GM19467 (cell line): Measurements from ENCODE around the gene ARSG.

Experiments
- ATAC-seq: cut with Tn5 transposase; IDR thresholded peaks from one replicate; pipeline ENCODE4 v1.9.1; 2021; ENCODE audit warnings: mild to moderate bottlenecking, moderate library complexity; ENCODE audit not compliant: unreplicated experiment

ARSG gene

DNA sequence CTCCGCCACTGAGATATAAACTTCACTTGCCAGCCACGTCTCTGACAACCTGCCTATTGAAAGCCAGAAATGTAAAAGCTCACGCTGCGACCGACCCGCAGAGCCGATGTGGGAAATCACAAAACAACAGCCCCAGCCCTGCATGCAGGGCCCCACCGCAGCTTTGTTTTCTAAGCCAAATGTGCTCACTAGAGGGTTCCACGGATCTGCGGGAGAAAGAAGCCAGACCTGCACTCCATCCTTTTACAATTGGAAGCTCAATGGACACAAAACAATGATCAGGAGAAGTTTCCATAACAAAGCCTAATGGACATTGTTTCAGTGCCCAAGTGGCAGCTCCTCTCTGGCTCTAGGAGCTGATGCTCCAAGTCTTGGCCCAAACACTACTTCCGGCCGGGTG, 132.9 kb downstream of the ARSG start:
- no peak for ATAC-seq

DNA sequence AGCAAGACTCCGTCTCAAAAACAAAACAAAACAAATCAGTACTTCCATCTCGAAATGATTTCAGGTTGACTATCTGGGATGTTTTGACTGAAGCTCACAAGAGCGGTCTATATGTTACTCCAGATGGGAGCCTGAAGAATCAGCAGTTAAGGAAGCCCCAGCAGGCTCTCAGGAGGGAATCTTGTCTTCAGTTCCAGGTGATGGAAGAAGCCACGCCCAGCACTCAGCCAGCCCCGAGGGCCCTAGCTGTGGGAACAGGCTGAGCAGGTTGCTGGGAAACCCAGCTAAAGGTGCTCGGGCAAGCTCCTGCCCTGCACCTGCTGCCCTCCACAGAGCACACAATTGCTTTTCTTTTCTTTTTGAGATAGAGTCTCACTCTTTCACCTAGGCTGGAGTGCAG, 133.6 kb downstream of the ARSG start:
- no peak for ATAC-seq

DNA sequence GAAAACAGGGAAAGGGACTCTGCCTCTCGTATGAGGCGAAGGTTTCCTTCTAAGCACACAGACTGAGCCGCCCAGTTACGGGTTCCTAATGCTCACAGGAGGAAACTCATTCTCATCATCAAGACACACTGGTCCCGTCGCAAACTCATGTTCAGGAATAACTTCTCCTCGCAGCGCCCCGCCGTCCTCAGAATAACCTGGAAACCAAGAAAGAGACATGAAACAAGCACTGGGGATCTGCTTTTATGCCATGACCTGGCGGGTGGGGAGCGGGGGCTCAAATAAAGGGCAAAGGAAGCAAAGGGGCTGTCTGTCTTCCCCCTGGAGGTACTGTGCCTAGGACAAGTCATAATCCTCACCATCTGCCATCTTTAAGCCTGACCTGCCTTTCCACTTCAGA, 134.7 kb downstream of the ARSG start:
- no peak for ATAC-seq

DNA sequence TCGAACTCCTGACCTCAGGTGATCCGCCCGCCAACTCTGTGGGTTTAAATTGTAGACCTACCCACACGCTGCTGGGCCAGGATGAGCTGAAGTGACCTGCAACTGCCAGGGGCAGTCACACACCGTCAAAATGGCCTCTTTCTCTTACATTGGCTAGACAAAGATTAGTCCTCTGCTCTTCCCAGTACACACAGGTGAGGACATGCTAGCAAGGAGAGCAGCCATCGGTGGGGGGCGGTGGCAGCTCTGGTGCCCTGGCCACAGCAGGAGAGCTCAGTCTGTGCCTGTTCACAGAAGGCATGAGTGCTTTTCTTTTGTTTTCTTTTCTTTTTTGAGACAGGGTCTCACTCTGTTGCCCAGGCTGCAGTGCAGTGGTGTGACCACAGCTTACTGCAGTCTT, 136.3 kb downstream of the ARSG start:
- no peak for ATAC-seq

DNA sequence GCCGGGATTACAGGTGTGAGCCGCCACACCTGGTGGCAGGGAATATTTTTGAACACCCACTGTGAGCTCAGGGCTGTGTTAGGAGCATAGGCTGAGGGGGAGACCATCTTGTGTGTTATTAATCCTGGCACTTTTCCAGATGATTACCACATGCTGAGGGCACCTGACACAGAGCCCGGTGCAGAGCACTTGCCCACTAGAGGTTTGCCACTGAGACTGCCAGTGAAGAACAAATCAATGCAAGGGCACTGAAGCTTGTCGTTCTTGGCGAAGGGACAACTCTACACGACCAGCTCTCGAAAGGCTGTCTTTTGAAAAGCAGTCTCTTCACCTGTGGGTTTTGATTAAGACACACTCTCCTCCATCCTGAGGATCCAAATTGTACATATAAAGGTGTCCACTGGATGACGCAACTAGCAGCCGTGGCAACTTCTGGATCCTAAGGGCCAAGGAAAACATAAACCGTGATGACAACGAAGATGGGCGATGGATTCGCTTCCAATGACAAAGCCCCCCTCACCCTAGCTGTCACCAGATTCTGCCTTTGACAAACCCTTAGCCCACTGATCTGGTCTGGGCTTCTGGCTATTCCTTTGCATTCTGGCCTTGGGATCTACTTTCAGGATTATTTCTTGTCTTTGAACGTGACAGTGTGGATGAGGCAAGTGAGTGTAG, 137.3 kb downstream of the ARSG start:
- ATAC-seq: no peak

DNA sequence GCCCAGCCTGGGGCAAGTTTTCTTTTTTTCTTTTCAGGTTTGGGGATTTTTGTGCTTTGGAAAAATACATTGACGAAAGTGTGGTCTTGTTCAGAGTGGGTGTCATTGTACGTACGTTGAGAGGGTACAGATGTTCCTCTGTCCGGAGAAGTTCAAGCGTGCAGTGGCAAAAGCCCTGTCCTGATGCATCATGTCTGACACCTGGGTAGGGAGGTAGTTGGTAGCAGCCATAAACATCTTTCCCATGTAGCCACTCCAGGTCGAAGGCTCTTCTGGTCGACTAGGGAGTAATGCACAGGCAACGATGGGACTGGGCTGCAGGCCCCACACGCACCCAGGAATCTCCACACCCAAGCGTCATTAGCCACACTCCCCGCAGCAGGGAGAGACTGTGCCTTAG, 138.6 kb downstream of the ARSG start:
- no peak for ATAC-seq

DNA sequence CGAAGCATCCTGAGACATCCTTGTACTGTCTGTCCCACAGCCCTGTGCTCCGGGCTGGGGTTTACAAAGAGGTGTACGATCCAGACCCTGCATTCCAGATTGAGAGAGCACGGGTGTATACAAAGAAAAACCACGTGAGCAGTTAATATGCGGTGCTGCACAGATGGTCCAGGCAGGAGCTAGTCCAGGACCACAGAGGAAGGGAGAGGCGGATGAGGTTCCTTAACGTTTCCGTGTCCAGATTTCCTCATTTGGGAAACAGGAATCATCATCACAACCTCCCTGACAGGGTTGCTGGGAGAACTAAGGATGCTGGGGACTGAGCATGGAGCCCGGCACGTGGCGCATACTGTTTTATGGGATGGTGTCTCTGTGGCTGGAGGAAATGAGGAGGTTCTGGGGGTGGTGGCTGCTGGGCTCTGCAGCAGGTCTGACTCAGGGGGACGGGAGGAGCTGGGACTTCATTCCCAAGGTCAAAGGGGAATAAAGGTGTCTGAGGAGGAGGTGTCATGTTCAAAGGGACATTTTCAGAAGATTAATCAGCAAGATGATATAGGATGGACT, 139.8 kb downstream of the ARSG start:
- ATAC-seq: no peak

DNA sequence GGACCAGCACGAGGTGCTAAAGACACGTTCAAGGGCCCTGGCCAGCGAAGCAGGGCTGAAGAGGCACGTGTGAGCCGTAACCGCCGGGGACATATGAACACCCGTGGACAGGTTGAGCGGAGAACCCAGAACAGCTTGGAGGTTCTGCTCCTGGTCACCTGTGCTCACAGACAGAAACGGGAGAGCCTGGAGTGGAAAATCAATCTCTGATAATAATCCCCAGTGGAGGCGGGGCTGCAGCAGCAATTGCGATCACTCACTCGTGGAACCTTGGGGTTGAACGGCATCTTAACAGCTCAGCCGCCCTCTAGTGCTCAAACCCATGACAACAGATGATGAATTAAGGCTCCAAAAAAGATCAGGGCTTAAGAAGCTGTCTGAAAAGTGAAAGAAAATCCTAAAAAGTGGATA, 140.4 kb downstream of the ARSG start:
- ATAC-seq: no peak

DNA sequence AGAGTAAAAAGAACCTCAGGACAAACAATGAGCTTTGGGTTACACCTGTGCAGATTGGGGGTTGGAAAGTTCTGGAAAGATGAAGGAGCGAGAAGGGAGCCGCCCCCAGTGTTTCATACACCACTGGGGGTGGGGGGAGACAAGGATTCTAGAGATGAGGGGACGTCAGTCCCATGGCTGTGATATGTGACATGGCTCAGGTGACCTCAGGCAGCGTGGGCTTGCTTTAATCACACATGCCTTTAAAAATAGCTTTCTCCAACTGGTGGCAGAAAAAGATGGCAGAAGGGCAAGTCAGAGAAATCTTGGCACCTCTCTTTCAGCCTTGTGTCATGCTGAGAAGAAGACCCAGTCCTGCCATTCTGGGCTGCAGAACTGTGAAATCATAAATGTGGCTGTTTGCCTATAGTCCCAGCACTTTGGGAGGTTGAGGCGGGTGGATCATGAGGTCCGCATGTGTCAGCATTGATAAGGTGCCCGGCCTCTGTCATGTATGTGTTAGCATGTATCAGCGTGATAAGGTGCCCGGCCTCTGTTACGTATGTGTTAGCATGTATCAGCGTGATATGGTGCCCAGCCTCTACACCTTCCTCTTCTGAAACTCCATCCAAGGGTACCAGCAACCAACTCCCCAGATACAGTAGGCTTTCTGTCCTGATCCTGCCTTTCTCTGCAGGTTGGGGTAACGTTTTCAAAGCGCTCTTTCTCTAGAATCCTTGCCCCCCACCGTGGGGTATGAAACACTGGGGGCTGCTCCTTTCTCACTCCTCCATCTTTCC, 141.0 kb downstream of the ARSG start:
- ATAC-seq: no peak

DNA sequence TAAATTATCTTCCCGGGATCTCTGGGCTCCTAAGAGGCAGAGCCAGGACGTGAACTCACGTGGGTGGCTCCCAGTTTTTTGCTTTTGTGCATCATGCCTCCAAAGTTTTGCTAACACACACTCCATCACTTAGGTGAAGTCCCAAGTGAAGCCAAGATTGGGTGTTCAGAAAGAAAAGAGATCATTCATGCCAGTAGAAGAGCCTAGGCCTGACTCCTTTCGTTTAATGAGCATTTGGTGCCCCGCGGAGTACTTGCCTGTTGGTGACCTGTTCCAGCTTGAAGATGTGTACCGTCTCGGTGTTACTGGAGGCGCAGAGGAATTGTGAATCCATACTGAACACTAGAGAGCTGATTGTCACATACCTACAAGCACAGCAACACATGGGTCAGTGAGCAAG, 141.9 kb downstream of the ARSG start:
- ATAC-seq: no peak

DNA sequence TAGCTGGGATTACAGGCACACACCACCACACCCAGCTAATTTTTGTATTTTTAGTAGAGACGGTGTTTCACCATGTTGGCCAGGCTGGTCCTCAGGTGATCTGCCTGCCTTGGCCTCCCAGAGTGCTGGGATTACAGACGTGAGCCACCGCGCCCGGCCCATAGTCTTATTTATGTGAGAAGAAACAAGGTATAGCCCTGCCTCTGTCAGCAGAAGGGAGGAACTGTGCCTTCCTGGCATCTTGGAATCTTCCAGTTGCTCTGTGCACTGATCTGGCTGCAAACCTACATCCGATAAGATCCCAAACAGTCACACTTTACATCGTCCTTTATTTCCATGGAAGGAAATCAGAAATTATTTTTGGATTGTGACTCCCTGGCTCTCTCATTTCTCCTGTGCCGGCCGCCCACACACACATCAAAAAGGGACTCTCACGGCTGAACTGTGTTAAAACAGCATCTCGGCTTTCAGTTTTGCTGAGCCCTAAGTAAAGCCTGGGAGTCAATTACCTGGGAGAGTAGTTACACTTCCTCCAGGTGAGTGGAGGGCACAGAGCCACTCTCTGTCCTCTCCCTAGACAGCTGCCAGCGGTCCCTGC, 142.7 kb downstream of the ARSG start:
- ATAC-seq: no peak

DNA sequence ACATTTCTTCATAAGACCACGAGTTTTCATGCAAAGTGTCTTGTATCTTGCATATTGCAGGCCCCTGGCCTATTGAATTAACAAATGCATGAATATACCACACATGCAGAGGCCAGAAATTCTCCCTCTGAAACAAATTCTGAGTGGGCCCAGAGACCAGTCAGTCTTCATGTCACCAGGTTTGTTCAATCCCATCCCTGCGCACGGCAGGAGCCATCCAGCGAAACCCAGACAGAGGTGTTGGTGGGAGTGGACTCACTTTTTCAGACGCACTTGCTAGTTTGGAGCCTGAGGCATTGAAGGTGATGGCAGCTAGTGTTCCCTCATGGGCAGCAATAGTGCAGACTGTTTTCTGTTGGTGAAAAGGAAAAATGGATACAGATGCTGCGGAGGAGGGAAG, 144.1 kb downstream of the ARSG start:
- ATAC-seq: no peak

DNA sequence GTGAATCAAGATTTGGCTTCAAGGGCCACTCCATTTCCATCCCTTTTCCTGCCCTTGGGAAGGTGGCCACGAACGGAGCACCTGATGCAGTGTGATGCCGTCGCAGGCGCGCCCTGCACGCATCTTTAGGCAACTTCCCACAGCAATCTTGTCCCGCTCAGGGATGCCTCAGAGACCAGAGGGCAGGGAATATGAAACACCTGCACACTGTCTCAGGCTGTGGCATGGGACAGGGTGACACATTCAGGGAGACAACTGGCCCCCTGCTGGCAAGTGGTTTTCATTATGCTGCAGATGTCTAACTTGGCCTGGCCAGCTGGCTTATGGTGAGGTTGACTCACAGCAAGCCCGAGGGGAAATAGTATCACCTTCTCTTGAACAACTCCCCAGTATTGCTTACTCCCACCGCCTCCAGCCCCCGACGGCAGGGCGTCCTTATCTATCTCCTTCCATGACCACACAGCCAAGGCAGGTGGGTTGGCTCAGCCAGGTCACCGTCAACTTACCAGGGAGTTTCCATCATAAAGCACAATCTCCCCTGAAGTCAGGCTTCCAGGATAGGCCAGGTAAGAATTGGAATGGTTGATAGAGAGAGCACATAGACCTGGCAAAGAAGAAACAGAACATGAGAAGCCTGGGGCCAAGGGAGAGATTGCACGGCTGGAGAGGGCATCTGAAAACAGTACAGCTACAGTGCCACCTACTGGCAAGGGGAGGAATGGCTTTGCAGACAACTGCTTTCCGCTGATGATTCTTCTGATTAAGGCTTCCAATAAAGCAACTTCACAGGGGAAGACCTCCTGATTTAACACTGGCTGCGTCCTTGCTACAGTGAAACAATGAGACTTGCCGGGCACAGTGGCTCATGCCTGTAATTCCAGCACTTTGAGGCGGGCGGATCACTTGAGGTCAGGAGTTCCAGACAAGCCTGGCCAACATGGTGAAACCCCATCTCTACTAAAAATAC, 144.9 kb downstream of the ARSG start:
- no peak for ATAC-seq

DNA sequence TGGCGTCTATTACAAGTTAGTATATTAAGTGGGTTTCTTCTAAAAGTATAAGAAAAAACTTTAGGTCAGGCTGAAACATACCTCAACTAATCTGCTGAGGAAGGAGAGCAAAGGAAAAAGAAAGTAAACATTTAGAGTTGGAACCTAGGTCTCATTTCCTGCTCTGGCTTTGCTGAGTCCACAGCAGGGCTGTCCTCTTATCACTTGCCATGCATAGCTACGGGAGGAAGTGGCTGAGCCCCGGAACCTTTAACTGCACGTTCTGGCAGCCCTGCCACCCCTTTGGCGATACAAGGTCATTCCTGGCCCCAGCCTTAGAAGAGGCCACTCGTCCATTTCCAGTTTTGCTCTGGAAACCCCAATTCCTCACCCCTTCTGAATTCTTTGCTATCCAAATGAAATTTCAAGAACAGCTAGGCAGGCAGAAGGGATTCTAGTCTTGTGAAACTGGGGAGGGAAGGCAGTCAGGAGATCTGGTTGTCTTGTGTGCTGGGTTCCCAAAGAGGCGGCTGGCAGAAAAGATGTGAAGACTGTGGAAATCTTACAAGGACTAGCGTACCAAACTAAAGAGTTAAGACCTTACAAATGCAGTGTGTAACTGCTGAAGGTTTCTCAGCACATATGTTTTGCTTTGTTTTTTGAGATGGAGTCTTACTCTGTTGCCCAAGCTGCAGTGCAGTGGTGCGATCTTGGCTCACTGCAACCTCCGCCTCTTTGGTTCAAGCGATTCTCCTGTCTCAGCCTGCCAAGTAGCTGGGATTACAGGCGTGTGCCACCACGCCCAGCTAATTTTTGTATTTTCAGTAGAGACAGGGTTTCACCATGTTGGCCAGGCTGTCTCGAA, 146.9 kb downstream of the ARSG start:
- ATAC-seq: peak; percentile 84

DNA sequence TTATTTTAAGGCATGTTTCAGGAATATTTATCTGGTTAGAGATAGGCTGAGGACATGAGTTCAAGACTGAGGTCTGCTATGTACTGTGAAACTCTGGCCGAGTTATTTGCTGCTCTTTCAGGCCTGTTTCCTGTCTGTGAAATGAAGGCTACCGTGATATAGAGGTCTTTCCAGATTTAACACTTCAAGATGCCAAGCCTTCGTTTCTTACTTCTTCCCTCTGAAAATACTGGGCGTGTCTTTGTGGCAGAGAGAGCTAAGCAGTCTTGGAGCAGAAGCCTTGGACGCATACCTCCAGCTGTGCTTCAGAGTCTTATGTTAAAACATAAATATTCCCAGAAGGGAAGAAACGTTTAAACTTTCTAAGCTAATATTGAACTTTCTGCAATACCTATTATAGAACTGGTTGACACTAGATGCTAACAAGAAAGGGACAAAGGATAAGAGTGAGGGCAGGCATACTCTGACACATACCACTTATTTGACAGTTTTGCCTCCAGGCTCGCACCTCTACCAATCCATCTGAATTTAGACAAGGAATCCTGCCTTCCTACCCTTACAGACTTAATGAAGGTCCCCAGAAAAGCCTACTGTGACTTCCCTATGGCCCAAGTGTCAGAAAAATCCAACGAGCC, 148.5 kb downstream of the ARSG start:
- ATAC-seq: no peak

DNA sequence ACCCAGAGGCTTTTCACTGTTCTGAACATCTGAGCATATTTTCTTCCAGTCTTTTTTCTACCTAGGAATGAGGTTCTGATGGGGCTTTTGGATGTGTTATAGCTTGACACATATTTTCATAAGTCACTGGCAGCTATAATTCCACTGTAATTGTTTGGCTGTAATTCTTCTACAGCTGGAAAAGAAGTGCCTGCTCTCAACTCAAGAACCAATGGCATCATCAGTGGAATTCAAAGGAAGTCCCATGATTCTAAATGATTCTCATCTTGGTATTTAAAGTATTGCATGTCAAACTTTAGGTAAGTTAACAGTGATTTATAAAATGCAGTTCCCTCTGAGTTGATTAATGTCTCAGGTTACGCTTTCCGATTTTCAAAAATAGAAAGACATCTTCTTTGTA, 149.2 kb downstream of the ARSG start:
- no peak for ATAC-seq

DNA sequence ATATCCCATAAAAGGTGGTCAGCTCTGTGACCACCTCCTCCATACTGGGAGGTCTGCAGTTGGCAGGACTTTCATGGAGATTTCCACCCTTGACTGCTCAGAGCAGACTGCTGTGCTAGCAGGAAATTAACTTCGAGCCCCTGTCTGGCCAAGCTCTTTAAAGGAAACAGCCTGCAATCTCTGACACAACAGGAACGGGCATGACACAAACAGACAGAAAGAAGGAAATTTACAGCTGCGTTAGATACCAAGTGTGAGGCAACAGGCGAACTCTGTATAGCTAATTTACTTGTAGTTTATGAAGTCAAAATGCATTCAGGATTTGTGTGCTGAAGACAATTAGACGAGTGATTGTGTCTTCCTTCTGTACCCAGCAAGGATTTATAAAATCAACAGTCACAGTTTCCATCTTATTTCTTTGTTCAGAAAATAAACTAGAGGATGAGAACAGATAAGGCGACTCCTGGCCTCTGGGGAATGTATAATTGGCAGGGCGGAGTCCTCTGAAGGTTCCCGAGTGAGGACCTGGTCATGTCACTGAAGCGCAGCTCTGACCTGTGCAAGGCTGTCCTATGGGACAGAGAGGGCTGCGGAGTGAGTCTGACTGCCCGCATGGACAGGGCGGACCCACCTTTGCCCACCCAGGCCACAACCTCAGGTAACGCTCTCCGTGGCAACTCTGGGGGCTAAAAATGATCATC, 149.9 kb downstream of the ARSG start:
- ATAC-seq: no peak

DNA sequence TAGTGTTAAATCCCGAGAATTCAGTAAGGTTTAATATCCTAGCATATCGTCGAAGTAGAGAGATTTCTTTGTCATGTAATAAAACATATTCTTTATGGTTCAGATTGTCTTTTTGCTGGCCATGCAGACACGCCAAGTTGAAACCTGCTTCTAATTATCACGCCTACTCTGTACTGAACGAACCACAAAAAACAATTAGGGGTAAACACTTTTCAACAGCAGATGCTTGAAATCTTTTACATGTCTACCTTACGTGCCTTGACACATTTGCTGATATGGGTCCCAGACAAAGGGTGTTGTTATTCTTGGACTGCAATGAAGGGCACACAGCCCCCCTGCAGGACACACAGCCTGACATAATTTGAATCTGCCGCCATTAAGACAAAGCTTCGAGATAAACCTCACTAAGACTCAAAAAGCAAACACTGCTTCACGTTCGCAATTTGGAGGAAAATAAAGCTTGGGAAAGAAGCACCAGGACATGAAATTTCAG, 152.7 kb downstream of the ARSG start:
- ATAC-seq: no peak

DNA sequence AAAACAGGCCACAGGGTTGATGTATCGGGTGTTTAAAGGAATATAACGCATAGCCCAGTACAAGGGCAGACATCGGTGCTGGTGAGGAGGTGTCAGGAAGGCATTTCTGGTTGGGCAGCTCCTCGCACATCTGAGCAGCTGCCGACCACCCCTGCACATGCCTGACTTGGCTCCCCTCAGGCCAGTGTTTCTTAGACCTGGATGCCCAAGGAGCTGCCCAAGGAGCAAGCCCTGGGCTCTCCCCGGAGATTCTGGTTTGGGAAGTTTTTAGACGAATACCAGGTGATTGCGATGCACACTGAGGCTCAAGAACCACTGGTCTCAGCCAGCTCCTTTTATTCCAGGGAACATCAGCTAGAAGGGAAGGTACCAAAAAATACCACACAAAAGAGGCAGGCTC, 154.4 kb downstream of the ARSG start:
- no peak for ATAC-seq
